Esophagus mucosa (tissue), 1 donor: ENCODE data around the gene SKAP1. TPM values are rescaled to one million over a fixed set of nuclear protein-coding genes. Genes with fewer than 3 reads are reported as not detected.
"Not testable (repeated sequence)": the region's sequence is repeated elsewhere in the genome, so short reads cannot be mapped to it uniquely, and the experiment has no call there.

Experiments used
- ATAC-seq: fragments of 200-7000 bp; cut with Tn5 transposase; one replicate; pipeline ENCODE4 v1.9.1; 2020
- total RNA-seq: library from RNA; stranded (reverse); gene quantifications from one replicate; pipeline ENCODE4 v1.2.4, GENCODE V29; 2023
- donor health status: DM: yes; HTN: yes; CAD: no.

Gene SKAP1
- total RNA-seq, 1 donor from 2014 or later, result 0.68 TPM

DNA sequence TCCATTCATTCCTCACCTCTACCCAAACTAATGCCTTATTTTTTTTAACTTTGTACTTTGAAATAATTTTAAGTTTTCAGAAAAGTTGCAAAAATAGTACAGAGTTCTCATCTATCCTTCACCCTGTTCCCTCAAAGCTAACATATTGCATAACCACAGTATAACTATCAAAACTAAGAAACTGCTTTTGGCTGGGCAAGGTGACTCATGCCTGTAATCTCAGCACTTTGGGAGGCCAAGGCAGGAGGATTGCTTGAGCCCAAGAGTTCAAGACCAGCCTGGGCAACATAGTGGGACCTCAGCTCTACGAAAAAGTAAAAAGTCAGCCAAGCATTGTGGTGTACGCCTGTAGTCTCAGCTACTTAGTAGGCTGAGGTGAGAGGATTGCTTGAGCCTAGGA, 147.7 kb downstream of the SKAP1 start:
- no peak for ATAC-seq

DNA sequence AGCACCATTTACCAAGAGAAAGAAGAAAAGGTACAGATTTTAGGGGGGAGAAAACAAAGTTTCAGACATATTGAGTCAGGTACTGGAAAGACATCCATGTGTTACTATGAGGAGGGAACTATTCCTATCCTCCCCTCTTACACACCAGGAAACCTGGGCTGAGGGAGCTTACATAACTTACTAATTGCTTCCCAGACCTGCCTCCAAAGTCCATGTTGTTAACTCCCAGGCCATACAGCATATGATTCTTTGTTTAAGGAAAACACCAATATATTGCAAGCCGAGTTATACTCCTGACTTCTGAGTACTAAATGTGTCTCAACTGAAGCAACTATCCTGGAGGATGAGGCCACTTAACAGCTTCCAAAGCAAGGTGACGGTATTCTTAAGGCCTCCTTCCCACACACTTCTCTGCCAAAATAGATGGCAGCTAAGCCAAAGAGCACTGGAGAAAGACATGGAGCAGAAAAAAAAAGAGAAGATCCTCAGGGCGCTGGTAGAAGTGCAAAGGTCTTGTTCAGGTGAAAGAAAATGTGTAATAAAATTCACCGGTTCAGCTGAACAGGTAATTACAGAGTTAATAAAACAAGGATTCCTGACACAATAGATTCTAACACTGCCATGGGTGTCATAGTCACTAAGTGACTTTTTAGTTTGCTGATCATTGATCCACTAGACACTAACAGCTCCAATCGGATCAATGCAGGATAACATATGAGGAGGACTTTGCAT, 151.1 kb downstream of the SKAP1 start:
- no peak for ATAC-seq

DNA sequence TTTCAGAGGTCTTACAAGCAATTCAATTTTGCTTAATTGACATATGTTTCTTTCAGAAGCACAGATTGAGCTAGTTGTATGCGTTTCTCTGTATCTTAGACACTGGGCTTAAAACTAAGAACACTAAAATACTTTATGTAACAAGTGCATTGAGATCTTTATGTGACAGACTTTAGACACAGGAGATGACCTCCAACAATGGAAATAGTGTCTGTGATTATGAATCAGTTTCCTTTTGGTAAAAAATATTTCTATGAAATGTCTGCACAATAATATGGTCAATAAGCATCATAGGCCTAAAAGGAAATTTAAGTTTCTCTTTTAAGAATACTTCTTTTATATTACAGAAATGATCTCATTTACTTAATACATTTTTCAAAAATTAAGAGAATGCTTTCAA, 153.2 kb downstream of the SKAP1 start:
- no peak for ATAC-seq

DNA sequence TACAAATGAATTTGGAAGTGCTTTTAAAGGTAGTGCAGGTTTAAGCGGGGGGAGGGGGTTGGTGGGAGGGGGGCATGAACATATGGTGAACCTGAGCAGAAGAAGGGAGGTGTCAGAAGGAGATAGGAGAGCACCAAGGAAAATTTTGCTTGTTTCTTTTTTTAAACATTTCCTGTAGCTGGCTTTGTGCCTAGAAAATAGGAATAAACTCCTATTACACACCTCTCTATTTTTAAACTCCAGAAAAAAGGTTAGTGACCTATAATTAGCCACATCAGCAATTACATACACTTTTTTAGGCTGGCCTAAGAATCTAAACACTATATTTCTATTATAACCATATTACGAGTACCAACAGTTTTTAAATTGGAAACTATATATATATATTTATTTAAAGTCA, 159.1 kb downstream of the SKAP1 start:
- no peak for ATAC-seq

DNA sequence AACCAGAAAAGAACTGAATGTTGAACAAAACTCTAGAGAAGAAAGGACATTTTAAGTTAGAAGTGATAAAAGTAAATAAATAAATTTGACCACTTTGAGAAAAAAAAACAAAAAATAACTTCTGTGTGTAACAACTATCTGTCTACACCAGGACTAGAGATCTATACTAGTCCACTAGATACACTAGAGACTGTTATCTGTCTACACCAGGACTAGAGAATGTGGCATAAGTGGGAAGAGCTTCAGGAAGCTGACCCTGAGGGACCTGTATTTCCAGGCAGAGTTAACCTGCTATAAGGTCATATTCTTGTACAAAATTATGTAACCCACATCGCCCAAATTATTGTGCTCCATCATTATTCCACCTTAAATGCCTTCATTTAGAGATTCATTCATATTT, 160.8 kb downstream of the SKAP1 start:
- no peak for ATAC-seq

DNA sequence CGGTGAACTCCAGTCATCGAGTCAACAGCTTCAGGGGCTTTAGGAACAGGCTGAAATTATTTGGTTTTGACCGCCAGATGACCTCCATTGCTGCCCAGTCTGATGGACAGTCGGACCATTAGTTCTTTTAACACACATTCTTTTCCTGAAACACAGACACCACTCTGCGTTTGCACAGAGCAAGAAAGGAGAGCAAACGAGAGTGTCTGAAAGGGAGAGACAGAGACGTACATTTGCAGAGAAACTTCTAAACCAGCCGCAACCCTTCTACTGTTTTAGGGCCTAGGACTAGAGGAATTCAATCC, 166.3 kb downstream of the SKAP1 start:
- ATAC-seq, result no peak

DNA sequence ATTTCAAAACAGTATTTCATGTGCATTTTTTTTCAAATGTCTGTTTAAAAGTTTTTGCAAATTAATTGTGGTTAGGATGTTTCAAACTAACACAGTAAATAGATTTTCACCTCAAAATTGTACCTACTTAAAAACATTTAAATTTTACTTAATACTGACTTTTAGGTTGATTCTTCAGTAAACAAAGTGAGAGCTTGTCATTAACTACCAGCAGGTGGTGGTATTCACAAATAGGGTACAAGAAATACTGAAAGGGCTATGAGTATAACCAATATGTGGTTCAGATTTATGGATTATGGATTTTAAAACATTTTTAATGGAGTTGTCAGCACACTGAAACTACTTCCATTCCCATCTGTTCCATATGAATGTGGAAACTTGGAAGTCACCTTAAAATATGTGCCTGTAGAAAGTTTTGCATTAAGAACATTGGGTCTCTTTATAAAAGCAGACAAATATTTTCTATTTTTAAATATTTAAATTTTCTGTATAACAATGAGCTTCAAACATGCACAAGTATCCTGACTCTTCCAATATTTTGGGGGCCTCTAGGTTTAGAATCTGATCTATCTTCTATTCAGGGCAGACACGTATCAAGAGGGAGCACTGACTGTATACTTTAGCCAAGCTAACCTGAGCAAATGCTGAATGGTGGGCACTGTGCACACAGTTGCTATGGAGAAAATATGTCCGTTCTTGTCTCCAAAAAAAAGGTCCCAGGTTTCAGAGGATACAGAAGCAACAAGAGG, 166.9 kb downstream of the SKAP1 start:
- ATAC-seq, result no peak

DNA sequence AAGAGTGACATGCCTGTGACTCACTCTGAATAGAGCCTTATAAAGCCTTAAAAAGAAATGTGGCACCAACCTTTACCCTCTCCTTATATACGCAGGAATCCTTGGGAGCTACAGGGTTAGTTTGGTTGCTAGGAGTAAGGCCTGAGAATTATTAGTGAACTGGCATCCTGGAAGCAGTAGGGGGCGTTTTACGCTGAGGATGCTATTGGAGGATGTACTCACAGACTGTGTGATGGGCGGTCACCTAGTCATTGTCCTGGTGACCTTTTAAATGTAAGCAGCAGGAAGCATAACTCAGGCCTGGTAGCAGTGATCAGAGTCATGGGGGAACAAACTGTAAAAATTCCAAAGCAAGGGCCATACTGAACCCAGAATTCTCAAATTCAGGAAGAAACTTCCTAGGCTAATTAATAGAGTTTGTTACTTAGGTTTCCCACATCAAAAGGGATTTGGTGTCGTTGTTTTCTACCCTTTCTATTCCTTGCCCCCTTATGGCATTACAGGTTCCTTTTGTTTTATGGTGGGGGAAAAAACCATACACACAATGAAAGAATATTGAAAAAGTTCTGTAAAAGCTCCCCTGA, 168.6 kb downstream of the SKAP1 start:
- ATAC-seq, result no peak

DNA sequence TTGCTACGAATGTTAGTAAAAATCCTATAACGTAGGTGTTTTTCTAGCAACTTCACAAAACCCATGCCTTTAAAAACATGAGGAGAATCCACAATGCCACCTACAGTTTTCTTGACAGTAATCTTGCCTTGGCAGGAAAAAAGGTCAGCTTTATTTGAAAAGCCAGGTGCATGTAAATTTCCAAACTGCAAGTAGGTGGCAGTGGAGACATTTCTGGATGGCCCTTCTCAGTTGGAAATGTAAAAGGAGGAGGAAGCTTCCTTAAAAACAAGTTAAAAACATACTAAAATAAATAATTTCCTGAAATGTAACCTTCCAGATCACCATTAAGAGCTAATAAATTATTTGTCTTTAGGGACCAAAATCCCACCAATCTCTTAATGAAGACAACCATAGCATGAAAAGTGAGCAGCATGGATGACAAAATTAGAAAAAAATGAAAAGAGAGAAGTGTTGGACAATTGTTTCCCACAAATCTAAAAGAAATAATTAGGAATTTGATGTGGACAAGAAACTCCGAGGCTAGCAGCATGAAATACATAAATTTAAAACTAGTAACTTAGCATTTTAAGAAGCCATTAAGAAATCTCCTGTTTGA, 170.2 kb downstream of the SKAP1 start:
- no peak for ATAC-seq

DNA sequence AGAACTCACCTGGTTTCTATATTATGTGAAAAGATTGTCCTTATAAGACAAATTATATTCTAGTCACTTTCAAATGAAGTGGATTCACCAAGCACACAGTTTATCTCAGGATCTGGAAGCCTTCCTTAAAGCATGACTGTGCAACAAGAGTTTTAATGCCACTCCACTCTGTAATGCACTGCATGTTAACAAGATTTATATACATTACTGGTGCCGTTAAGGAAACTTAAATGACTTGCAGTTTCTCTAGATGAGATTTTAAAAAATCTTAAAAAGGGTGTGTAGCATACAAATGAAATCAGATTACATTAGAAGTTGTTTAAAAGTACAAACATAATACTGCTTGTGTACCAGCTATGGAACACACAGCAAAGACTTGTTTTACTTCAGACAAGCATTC, 171.7 kb downstream of the SKAP1 start:
- no peak for ATAC-seq

DNA sequence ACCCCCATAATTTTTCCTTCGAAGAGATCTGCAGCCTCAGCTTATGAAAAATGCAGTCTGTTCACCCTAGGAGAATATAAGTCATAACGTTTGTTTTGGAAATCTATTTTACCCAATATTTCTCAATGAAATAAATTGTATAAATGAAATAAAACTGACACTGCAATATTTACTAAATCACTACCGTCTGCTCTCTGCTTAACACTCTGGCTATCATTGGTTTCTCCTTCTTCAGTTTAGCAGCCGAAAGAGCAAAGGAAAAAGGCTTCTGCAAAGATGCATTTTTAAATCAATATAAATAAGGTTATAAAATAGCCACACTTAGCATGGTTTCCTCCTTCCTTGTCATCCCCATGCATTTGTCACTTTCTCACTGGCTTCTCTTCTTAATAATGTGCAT, 174.3 kb downstream of the SKAP1 start:
- ATAC-seq, result no peak

DNA sequence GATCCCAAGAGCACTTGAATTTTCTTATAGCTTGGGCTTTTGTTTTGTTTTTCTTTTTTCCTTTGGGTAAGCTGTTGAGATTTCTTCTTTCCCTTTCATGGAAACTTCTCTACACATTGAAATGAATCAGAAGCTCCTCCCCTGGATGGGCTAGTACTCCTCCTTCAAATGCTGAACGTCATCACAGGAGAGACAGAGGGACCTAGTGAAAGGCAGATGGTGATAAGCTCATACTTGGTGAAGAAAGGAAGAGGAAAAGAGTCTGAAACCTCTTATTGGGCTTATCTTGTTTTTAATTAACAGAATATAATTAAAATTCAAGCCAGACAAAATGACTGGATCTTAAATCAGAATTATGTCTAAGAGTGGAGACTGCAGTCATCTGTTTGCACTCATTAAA, 175.1 kb downstream of the SKAP1 start:
- ATAC-seq, result no peak

DNA sequence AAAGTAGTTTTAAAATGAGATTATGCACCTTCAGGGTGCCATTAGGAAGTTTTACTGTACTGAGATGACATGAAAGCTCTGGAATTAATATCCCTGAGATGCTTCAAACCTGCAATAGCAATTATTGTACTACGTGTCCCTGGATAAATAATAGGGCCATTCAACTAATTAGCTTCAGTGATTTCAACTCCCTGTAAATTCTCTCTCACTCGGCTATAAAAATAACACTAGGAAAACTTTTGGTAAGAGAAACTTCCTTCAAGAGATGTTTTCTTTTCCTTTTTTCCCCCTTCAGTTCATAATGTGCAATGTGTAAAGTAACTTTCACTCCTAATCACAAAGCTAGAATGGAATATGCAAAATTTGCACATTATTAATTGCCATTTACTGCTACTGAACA, 176.0 kb downstream of the SKAP1 start:
- ATAC-seq, result no peak

DNA sequence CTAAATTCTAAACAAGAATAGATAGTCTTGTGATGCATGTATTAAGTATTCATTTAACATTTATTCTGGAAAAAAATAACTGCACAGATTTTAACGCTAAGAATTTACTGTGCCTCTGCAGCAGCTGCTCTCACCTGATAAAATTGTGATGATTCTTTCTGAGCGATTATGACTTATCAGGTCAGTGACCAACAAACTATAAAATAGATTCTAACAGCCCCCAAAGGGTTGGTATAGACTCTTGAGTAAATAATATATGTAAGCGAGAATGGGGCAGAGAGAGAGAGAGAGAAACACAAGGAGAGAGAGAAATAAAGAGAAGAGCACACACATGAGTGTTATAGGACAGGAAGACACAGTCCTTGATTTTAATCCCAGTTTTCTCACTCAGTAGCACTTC, 178.1 kb downstream of the SKAP1 start:
- ATAC-seq, result no peak

DNA sequence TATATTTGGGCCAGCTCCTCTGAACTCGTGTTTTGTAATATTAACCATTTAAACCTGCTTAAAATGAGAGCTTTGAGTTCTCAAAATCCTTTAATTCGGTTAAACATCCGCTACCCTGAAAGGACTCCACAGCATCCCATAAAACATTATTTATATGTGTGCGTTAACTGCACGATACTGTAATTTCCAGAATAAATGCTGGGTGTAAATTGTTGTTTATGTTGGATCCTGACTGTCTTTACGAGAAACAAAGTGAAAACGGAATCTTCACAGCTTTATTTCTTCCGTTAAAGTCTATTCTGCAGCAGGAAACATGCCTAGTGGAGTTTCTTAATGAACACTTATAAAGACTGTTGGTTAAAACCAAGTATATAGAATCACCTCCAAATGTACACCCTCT, 179.1 kb downstream of the SKAP1 start:
- no peak for ATAC-seq

DNA sequence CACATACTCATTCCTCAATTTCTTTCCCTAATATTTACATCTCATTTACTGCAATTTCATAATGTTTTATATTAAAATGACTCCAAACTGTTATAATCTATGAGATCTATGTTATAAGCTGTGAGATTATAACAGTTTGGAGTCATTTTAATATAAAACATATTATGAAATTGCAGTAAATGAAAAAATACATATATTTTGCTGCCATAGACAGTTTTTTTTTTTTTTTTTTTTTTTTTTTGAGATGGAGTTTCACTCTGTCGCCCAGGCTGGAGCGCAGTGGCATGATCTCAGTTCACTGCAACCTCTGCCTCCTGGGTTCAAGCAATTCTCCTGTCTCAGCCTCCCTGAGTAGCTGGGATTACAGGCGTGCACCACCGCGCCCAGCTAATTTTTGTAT, 180.0 kb downstream of the SKAP1 start:
- ATAC-seq, result not testable (repeated sequence)

DNA sequence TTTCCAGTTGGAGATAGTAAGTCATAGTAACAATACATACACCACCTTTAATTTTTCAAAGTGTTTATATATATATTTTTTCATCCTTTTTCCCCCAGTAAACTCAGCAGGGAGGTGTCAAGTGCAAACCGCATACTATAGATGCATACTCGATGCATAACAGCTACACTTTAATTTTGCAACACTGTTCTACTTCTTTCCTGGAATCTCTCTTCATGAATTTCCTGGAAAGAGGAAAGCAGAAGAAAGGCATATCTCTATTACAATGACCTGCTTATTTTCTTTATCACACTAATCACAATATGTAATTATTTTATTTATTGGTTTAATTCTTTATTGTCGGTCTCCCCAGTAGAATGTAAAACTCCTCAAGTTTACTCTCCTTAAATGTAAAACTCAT, 182.4 kb downstream of the SKAP1 start:
- ATAC-seq, result no peak

DNA sequence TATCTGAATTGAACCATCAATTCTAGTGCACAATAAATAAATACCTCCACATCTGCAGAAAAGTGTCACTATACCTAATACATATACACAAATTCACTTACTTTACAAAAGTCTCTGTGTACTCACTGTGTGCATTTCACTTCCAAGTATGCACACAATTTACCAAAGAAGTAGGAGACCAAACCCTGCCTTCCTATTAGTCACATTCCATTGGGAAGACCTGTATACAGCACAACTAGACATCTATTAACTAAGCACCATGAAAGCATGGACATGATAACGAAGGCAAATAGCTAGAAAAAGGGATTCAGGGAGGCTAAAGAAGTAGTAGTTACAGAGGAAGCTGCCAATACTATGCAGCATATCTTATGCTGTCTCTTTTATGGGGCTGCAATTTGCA, 183.0 kb downstream of the SKAP1 start:
- no peak for ATAC-seq

DNA sequence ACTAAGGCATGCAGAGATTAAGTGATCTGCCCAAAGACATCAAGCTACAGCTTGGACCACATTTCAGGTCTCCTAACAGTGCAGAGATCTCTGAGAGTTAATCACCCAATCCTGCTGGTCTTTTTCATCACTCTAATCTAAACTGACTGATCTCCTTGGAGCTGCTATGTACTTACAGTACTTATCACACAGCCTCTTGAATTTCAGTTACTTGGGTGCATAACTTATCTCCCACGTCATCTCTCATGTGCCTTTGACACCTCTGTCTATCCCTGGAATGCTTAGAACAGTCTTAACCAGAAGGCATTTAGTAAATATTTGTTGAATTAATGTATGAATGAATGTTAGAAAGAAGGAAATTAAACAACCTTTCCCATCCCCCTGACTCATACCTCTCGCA, 183.4 kb downstream of the SKAP1 start:
- ATAC-seq, result no peak

DNA sequence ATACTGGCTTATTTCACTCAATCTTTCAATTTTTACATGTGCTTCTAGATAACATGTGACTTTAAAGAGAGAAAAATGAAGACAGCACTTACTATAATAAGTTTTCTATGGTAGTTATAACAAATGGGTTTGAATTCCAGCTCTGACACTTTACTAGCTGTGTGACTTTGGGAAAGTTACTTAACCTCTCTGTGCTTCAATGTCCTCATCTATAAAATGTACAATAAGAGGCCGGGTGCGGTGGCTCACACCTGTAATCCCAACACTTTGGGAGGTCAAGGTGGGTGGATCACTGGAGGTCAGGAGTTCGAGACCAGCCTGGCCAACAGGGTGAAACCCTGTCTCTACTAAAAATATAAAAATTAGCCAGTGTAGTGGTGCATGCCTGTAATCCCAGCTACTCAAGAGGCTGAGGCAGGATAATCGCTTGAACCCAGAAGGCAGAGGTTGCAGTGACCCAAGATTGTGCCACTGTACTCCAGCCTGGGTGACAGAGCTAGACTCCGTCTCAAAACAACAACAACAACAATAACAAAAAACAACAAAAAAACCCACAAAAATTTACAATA, 184.5 kb downstream of the SKAP1 start:
- ATAC-seq, result not testable (repeated sequence)

DNA sequence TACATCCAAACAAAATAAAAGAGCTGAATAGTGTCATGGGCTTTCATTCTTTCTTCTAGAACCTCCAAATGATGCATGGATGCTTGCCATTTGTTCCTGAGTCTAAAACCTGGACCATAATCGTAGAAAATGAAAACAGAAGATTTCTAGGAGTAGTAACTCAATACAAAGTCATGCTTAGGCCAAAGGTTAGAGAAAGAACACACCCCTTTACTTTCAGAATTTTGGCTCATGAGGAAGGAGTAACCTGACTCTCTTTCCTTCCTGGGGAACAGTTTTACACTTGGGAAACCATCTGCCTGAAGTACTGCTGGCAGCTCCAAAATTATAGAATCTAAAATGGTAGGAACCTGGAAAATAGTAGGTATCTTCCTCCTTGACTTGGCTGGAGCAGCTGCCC, 185.2 kb downstream of the SKAP1 start:
- no peak for ATAC-seq

DNA sequence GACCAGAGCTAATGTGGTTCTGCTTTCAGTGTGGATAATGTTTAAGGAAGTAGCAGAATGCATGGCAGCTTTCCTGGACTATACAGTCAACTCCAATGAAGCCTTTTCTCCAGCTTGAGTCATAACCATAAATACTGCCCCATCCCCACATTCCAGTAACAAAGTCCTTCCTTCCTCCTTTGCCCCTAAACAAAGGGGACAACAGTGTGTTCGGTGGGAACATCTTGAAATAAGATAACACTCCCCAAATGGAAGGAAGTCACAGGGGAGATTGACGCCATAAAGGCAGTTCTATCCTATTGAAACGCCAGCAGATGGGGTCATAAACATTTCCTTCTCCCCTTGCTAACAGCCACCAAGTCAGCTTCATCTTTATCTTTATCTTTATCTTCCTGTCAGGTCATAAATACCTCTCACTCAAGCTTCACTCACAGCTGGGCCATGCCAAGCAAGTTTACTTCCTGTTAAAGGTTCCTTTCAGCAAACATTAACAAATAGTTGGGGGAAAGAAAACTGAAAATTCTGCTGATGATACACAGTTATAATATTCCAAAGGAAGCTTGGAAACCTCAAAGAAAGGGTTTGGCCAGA, 185.8 kb downstream of the SKAP1 start:
- no peak for ATAC-seq
